IMR-90 (cell line): Measurements from ENCODE around the gene KCNT2. TPM values are rescaled to one million over a fixed set of nuclear protein-coding genes. Genes with fewer than 3 reads are reported as not detected.

Source experiments
- ATAC-seq: fragments of 200-7000 bp; cut with Tn5 transposase; 2 replicates; pipeline ENCODE4 v1.9.1; 2020; ENCODE audit warnings: low read depth, mild to moderate bottlenecking, moderate library complexity
- BruUV-seq: library from RNA; stranded (reverse); fragments of 400-500 nt; replicated peaks from 2 replicates; lab custom pipeline; 2021; lab: Mats Ljungman, UMichigan
- CTCF ChIA-PET: fragments of 300-600 bp; formaldehyde crosslinking; extraction: SDS; loops from one replicate; lab custom pipeline; 2021; ENCODE audit warnings: antibody characterized with exemption; lab: Yijun Ruan, JAX
- POLR2A ChIA-PET: fragments of 300-600 bp; sonication (Branson Sonifier 250); formaldehyde crosslinking; loops from one replicate; lab custom pipeline; 2022; ENCODE audit warnings: antibody characterized with exemption; ENCODE audit not compliant: unreplicated experiment; lab: Charles Lee
- DNase-seq: peaks from one replicate; pipeline ENCODE4 v3.0.0; 2013
- H2AFZ ChIP-seq: replicated peaks from 2 replicates; pipeline ENCODE3; 2013; ENCODE audit warnings: low read length, mild to moderate bottlenecking; ENCODE audit not compliant: poor library complexity
- H2AK5ac ChIP-seq: 2 replicates; pipeline ENCODE4 v1.6.1; 2013; ENCODE audit warnings: low read depth, low read length, inconsistent platforms
- H2AK9ac ChIP-seq: replicated peaks from 2 replicates; pipeline ENCODE3; 2013; ENCODE audit warnings: mild to moderate bottlenecking, low read depth, low read length, moderate library complexity; ENCODE audit not compliant: poor library complexity
- H2BK120ac ChIP-seq: 2 replicates; pipeline ENCODE4 v1.6.1; 2013; ENCODE audit warnings: low read depth, low read length, inconsistent platforms
- H2BK15ac ChIP-seq: 3 replicates; pipeline ENCODE4 v1.6.1; 2013; ENCODE audit warnings: low read depth, low read length, inconsistent platforms
- H2BK20ac ChIP-seq: 2 replicates; pipeline ENCODE4 v1.6.1; 2013; ENCODE audit warnings: low read depth, mild to moderate bottlenecking, inconsistent platforms, low read length, moderate library complexity
- H2BK5ac ChIP-seq: 2 replicates; pipeline ENCODE4 v1.6.1; 2013; ENCODE audit warnings: mild to moderate bottlenecking, low read depth, low read length, inconsistent platforms; ENCODE audit not compliant: poor library complexity, severe bottlenecking
- H3K14ac ChIP-seq: replicated peaks from 2 replicates; pipeline ENCODE4 v1.6.1; 2013; ENCODE audit warnings: low read depth, low read length, inconsistent platforms
- H3K18ac ChIP-seq: 2 replicates; pipeline ENCODE4 v1.6.1; 2013; ENCODE audit warnings: low read depth, low read length, control low read depth
- H3K23ac ChIP-seq: 2 replicates; pipeline ENCODE4 v1.6.1; 2013; ENCODE audit warnings: low read depth, low read length, inconsistent platforms
- H3K27ac ChIP-seq: 2 replicates; pipeline ENCODE4 v1.5.1; 2013; ENCODE audit warnings: mild to moderate bottlenecking, control low read depth, low read length; ENCODE audit not compliant: insufficient read depth
- H3K27me3 ChIP-seq: 2 replicates; pipeline ENCODE4 v1.6.1; 2013; ENCODE audit warnings: low read length; ENCODE audit not compliant: control insufficient read depth, insufficient read depth
- H3K36me3 ChIP-seq: 2 replicates; pipeline ENCODE4 v1.6.1; 2013; ENCODE audit warnings: low read length, mixed read lengths; ENCODE audit not compliant: control insufficient read depth, insufficient read depth
- H3K4ac ChIP-seq: 2 replicates; pipeline ENCODE4 v1.6.1; 2013; ENCODE audit warnings: low read depth, low read length, inconsistent platforms
- H3K4me1 ChIP-seq: 2 replicates; pipeline ENCODE4 v1.6.1; 2013; ENCODE audit warnings: low read length, mixed read lengths; ENCODE audit not compliant: control insufficient read depth, insufficient read depth
- H3K4me2 ChIP-seq: 2 replicates; pipeline ENCODE4 v1.6.1; 2013; ENCODE audit warnings: low read depth, mild to moderate bottlenecking, control low read depth, low read length, moderate library complexity
- H3K4me3 ChIP-seq: 2 replicates; pipeline ENCODE4 v1.5.1; 2013; ENCODE audit warnings: low read depth, mild to moderate bottlenecking, control low read depth, low read length, moderate library complexity; ENCODE audit not compliant: insufficient read depth
- H3K56ac ChIP-seq: 2 replicates; pipeline ENCODE4 v1.6.1; 2013; ENCODE audit warnings: low read length, inconsistent platforms; ENCODE audit not compliant: insufficient read depth; ENCODE audit errors: extremely low read depth
- H3K79me1 ChIP-seq, 2 experiments: 2 replicates each; pipeline ENCODE4 v1.6.1; 2013; ENCODE audit warnings: low read length in 2 of 2, inconsistent platforms in 1 of 2, low read depth in 1 of 2
- H3K9ac ChIP-seq: 2 replicates; pipeline ENCODE4 v1.6.1; 2013; ENCODE audit warnings: low read depth, low read length, control low read depth
- H3K9me1 ChIP-seq: 2 replicates; pipeline ENCODE4 v1.6.1; 2013; ENCODE audit warnings: low read length, inconsistent platforms; ENCODE audit not compliant: insufficient read depth
- H3K9me3 ChIP-seq: 2 replicates; pipeline ENCODE4 v1.6.1; 2013; ENCODE audit warnings: low read length; ENCODE audit not compliant: control insufficient read depth, insufficient read depth
- H4K20me1 ChIP-seq: 2 replicates; pipeline ENCODE4 v1.6.1; 2013; ENCODE audit warnings: low read length, inconsistent platforms; ENCODE audit not compliant: insufficient read depth
- H4K5ac ChIP-seq: 2 replicates; pipeline ENCODE4 v1.6.1; 2013; ENCODE audit warnings: mild to moderate bottlenecking, low read depth, low read length, control low read depth
- H4K8ac ChIP-seq, 2 experiments: 2 replicates each; pipeline ENCODE4 v1.6.1; 2013; ENCODE audit warnings: low read depth in 2 of 2, low read length in 2 of 2, control low read depth in 1 of 2, inconsistent platforms in 1 of 2
- H4K91ac ChIP-seq: 2 replicates; pipeline ENCODE4 v1.6.1; 2013; ENCODE audit warnings: low read depth, low read length, inconsistent platforms; ENCODE audit not compliant: insufficient read depth
- POLR2A ChIP-seq: IDR thresholded peaks from 2 replicates; pipeline ENCODE4 v1.6.1; 2012; ENCODE audit warnings: mild to moderate bottlenecking, low read depth, low read length
- RAD21 ChIP-seq: IDR thresholded peaks from 2 replicates; pipeline ENCODE4 v1.6.1; 2012; ENCODE audit warnings: low read length, improper control_type of control experiment
- RCOR1 ChIP-seq: IDR thresholded peaks from 2 replicates; pipeline ENCODE4 v1.6.1; 2012; ENCODE audit warnings: mild to moderate bottlenecking, low read length, improper control_type of control experiment; ENCODE audit not compliant: insufficient replicate concordance
- RFX5 ChIP-seq: IDR thresholded peaks from 2 replicates; pipeline ENCODE4 v1.8.0; 2012; ENCODE audit warnings: low read depth, mild to moderate bottlenecking, low read length, moderate library complexity
- SMC3 ChIP-seq: fragments of 150-350 bp; IDR thresholded peaks from 2 replicates; pipeline ENCODE4 v1.6.1; 2016; ENCODE audit warnings: low read depth, mild to moderate bottlenecking, antibody characterized with exemption, low read length, moderate library complexity
- USF2 ChIP-seq: fragments of 150-350 bp; IDR thresholded peaks from 2 replicates; pipeline ENCODE4 v1.6.1; 2017; ENCODE audit warnings: mild to moderate bottlenecking, antibody characterized with exemption, low read length, low read depth
- WGBS, 2 experiments: methylation state at CpG; one replicate each; pipeline versions ENCODE4 v1.1.5 to v1.1.7; 2013; ENCODE audit warnings: missing lambda C conversion rate in 2 of 2; ENCODE audit not compliant: insufficient read length in 1 of 2; ENCODE audit errors: extremely low coverage in 2 of 2; 5-methylcytosine and 5-hydroxymethylcytosine counted together
- dilution Hi-C: fragments of 300-500 bp; cut with HindIII; formaldehyde crosslinking; loops from one replicate; pipeline ENCODE4 v1.14.3; 2018; ENCODE audit warnings: low sequenced_read_pairs; ENCODE audit not compliant: unreplicated experiment
- in situ Hi-C: fragments of 300-500 bp; cut with MboI; formaldehyde crosslinking; loops from 3 replicates; pipeline ENCODE4 v1.14.3; 2019; ENCODE audit warnings: low sequenced_read_pairs, inconsistent platforms, mixed read lengths
- intact Hi-C: fragments of 100-400 bp; cut with micrococcal nuclease; formaldehyde crosslinking; loops from 2 replicates; pipeline ENCODE4 v1.10.0; 2022
- polyA plus RNA-seq, 3 experiments: library from polyadenylated mRNA; depleted of rRNA; stranded (reverse); fragments of >200 nt; gene quantifications; 2 replicates each; pipeline ENCODE4 v1.2.3, GENCODE V29; 2012; ENCODE audit warnings: low replicate concordance in 1 of 3
- total RNA-seq: library from RNA; depleted of rRNA; stranded (reverse); fragments of >200 nt; gene quantifications from 2 replicates; pipeline ENCODE4 v1.2.3, GENCODE V29; 2012

KCNT2 gene
- total and polyA plus RNA-seq, 2 of the 4 experiments (the other 2 are of a cell fraction) = 0.22 to 0.72 TPM

- H2BK120ac ChIP-seq = no peak overlapping the region
- TF ChIP-seq RCOR1 = no peak
- no peak for TF ChIP-seq SMC3
- TF ChIP-seq RAD21 = no peak
- no peak for TF ChIP-seq RFX5
- TF ChIP-seq POLR2A = no peak
- no peak for TF ChIP-seq USF2
- no TSS peak for BruUV-seq
- no peaks in the 10 kb centered on the region for H3K36me3 ChIP-seq
- H4K8ac ChIP-seq = no peak overlapping the region
- no peaks in the 10 kb centered on the region for H4K20me1 ChIP-seq
- no peak overlapping the region for H2AFZ ChIP-seq
- H3K56ac ChIP-seq = no peak overlapping the region
- dilution Hi-C loops (no loop called here), intact Hi-C loops (loop anchor here (5.0 kb wide), 1 partner anchor 48 kb away; no protein-coding TSS in a partner anchor), in situ Hi-C loops (no loop called here)
- no CpG with 5 or more reads among the region's 2 CpGs for WGBS, 2 experiments
- no peak overlapping the region for H2BK5ac ChIP-seq
- no peak overlapping the region; the same call in 1 of the 2 replicates for H3K4ac ChIP-seq
- H3K9me3 ChIP-seq = peaks cover 2% of the 10 kb centered on the region; the same call in 1 of the 2 replicates
- H3K9ac ChIP-seq = no peak overlapping the region
- H3K27ac ChIP-seq = no peak overlapping the region
- no peaks in the 10 kb centered on the region for H3K79me1 ChIP-seq
- H4K5ac ChIP-seq = no peak overlapping the region
- H2BK20ac ChIP-seq = peak overlapping the region; percentile 5; the same call in 1 of the 2 replicates
- no peaks in the 10 kb centered on the region for H3K27me3 ChIP-seq
- ChIA-PET CTCF (no interaction called here), POLR2A (no interaction called here)
- H3K4me3 ChIP-seq = no peak overlapping the region
- H3K9me1 ChIP-seq = peaks cover 1% of the 10 kb centered on the region; the same call in 1 of the 2 replicates
- H3K23ac ChIP-seq = no peak overlapping the region
- no peak overlapping the region for H3K14ac ChIP-seq
- H3K4me1 ChIP-seq = peaks cover 6% of the 10 kb centered on the region
- H4K91ac ChIP-seq = no peak overlapping the region
- no peak overlapping the region for H3K18ac ChIP-seq
- DNase-seq (no peak), ATAC-seq (no peak)
- H2AK5ac ChIP-seq = no peak overlapping the region
- no peak overlapping the region for H2AK9ac ChIP-seq
- H2BK15ac ChIP-seq = no peak overlapping the region
- H3K4me2 ChIP-seq = no peak overlapping the region
Observed at GRCh38 chr1:196209983-196210382, 398.3 kb downstream of the KCNT2 start.
